A549 (cell line): ENCODE measurements around the gene SLC35A1. TPM values are rescaled to one million over a fixed set of nuclear protein-coding genes. Genes with fewer than 3 reads are reported as not detected.

ENCODE experiments used
- ATAC-seq, 2 experiments: fragments of 200-7000 bp in 1 of 2; fragments of >200 bp in 1 of 2; cut with Nextera tagmentation in 1 of 2; cut with Tn5 transposase in 1 of 2; 3 replicates each; pipeline versions ENCODE4 v1.8.0 to v1.9.1; 2018 to 2020; ENCODE audit warnings: mild to moderate bottlenecking in 1 of 2, moderate library complexity in 1 of 2
- CTCF ChIA-PET: fragments of 300-600 bp; sonication (Branson Sonifier 250); formaldehyde crosslinking; extraction: SDS; loops from one replicate; lab custom pipeline; 2021; ENCODE audit warnings: antibody characterized with exemption, inconsistent platforms; lab: Yijun Ruan, JAX
- POLR2A ChIA-PET: fragments of 350-600 bp; formaldehyde crosslinking; extraction: SDS; loops from one replicate; lab custom pipeline; 2021; ENCODE audit warnings: antibody characterized with exemption, inconsistent platforms; lab: Yijun Ruan, JAX
- DNase-seq, 2 experiments: peaks; one replicate each; pipeline versions ENCODE4 v3.0.0 to v3.0.0-alpha.2; 2011 to 2016; ENCODE audit warnings: low read depth in 1 of 2, low spot score in 1 of 2
- FAIRE-seq: peaks from 2 replicates; lab custom pipeline; 2011; peaks lifted over from hg19 to GRCh38; lab: Jason Lieb, UNC
- H3K27ac ChIP-seq, 2 experiments: fragments of >200 bp; sonication (Bioruptor Twin); formaldehyde crosslinking; 3 replicates each; pipeline ENCODE4 v1.5.1; 2016 to 2017
- H3K4me1 ChIP-seq: fragments of >200 bp; sonication (Bioruptor Twin); formaldehyde crosslinking; 3 replicates; pipeline ENCODE4 v1.6.1; 2016
- H3K4me2 ChIP-seq: fragments of >200 bp; sonication (Bioruptor Twin); formaldehyde crosslinking; 3 replicates; pipeline ENCODE4 v1.6.1; 2016
- H3K4me3 ChIP-seq: fragments of >200 bp; sonication (Bioruptor Twin); formaldehyde crosslinking; 3 replicates; pipeline ENCODE4 v1.5.1; 2016
- H3K9me3 ChIP-seq: fragments of >200 bp; sonication (Bioruptor Twin); formaldehyde crosslinking; 3 replicates; pipeline ENCODE4 v1.6.1; 2016
- CHD2 ChIP-seq: fragments of 150-350 bp; IDR thresholded peaks from 2 replicates; pipeline ENCODE4 v1.6.1; 2014; ENCODE audit warnings: low read length; ENCODE audit not compliant: partially characterized antibody
- EHF ChIP-seq: fragments of 250-450 bp; sonication (Bioruptor Pico); IDR thresholded peaks from 2 replicates; pipeline ENCODE4 v1.5.0; 2020; ENCODE audit warnings: mild to moderate bottlenecking
- FOSL2 ChIP-seq, 2 experiments: fragments of 450-650 bp in 1 of 2; fragments of >200 bp in 1 of 2; sonication (Bioruptor Twin) in 1 of 2; formaldehyde crosslinking; IDR thresholded peaks; 2 replicates each; pipeline versions ENCODE4 v1.5.0 to v1.6.1; 2016 to 2020; ENCODE audit warnings: mild to moderate bottlenecking in 1 of 2, moderate library complexity in 1 of 2
- HDAC2 ChIP-seq: fragments of 200-600 bp; sonication (generic); IDR thresholded peaks from 2 replicates; pipeline ENCODE4 v1.6.1; 2016
- HOXB13 ChIP-seq: fragments of 250-450 bp; sonication (Bioruptor Pico); IDR thresholded peaks from 2 replicates; pipeline ENCODE4 v1.5.0; 2020; ENCODE audit warnings: low read depth, mild to moderate bottlenecking, moderate library complexity
- HOXB5 ChIP-seq: fragments of 250-450 bp; sonication (Bioruptor Pico); IDR thresholded peaks from 2 replicates; pipeline ENCODE4 v1.5.0; 2020; ENCODE audit warnings: mild to moderate bottlenecking, moderate library complexity
- JUN ChIP-seq, 2 experiments: fragments of >200 bp; sonication (Bioruptor Twin); formaldehyde crosslinking; IDR thresholded peaks; 2 replicates in 1 of 2; 3 replicates in 1 of 2; pipeline ENCODE4 v1.6.1; 2016 to 2017
- KDM5A ChIP-seq: fragments of 200-600 bp; sonication (generic); IDR thresholded peaks from 2 replicates; pipeline ENCODE4 v1.6.1; 2016; ENCODE audit warnings: antibody characterized with exemption, mild to moderate bottlenecking
- MAFK ChIP-seq: fragments of 450-650 bp; IDR thresholded peaks from 2 replicates; pipeline ENCODE4 v1.6.1; 2014; ENCODE audit not compliant: partially characterized antibody
- NPAS2 ChIP-seq: fragments of 250-450 bp; sonication (Bioruptor Pico); IDR thresholded peaks from 2 replicates; pipeline ENCODE4 v1.8.0; 2022; ENCODE audit warnings: mild to moderate bottlenecking, moderate library complexity, borderline replicate concordance
- POLR2AphosphoS2 ChIP-seq: conservative IDR thresholded peaks from 2 replicates; pipeline ENCODE4 v1.6.1; 2012; ENCODE audit warnings: low read length, improper control_type of control experiment, inconsistent platforms
- RAD21 ChIP-seq, 2 experiments: fragments of >200 bp in 1 of 2; sonication (Bioruptor Twin) in 1 of 2; formaldehyde crosslinking in 1 of 2; IDR thresholded peaks in 1 of 2; conservative IDR thresholded peaks in 1 of 2; 2 replicates in 1 of 2; 3 replicates in 1 of 2; pipeline ENCODE4 v1.6.1; 2012 to 2018; ENCODE audit warnings: inconsistent platforms in 1 of 2
- RARB ChIP-seq: fragments of 250-450 bp; sonication (Bioruptor Pico); IDR thresholded peaks from 2 replicates; pipeline ENCODE4 v1.8.0; 2021; ENCODE audit warnings: mild to moderate bottlenecking, moderate library complexity
- RFX5 ChIP-seq: fragments of 450-650 bp; IDR thresholded peaks from 2 replicates; pipeline ENCODE4 v1.7.1; 2014; ENCODE audit warnings: antibody characterized with exemption, mild to moderate bottlenecking, moderate library complexity
- RNF2 ChIP-seq: fragments of 200-600 bp; sonication (generic); IDR thresholded peaks from 2 replicates; pipeline ENCODE4 v1.6.1; 2016; ENCODE audit warnings: low read depth, mild to moderate bottlenecking, antibody characterized with exemption, moderate library complexity, borderline replicate concordance
- SREBF2 ChIP-seq: fragments of 450-650 bp; IDR thresholded peaks from 2 replicates; pipeline ENCODE4 v1.6.1; 2014; ENCODE audit warnings: mild to moderate bottlenecking, moderate library complexity
- TFCP2L1 ChIP-seq: fragments of 250-450 bp; sonication (Bioruptor Pico); IDR thresholded peaks from 2 replicates; pipeline ENCODE4 v1.5.0; 2021; ENCODE audit warnings: mild to moderate bottlenecking
- ZNF302 ChIP-seq: fragments of 250-450 bp; sonication (Bioruptor Pico); IDR thresholded peaks from 2 replicates; pipeline ENCODE4 v1.9.0; 2021; ENCODE audit warnings: inconsistent platforms, mild to moderate bottlenecking, moderate library complexity
- WGBS: methylation state at CpG from one replicate; pipeline ENCODE4 v1.1.6; 2017; ENCODE audit errors: missing lambda C conversion rate; 5-methylcytosine and 5-hydroxymethylcytosine counted together
- polyA plus RNA-seq, 4 experiments: library from polyadenylated mRNA; depleted of rRNA in 3 of 4; stranded (reverse); fragments of >200 nt; fragmentation: RNase III in 1 of 4; extraction: RNeasy Plus Mini Kit Qiagen cat#74134 plus additional on column Dnase treatment in 1 of 4; gene quantifications; 2 replicates in 3 of 4; 3 replicates in 1 of 4; pipeline ENCODE4 v1.2.3, GENCODE V29; 2011 to 2017
- TF ChIP-seq, protein P1 (sequence below): IDR thresholded peaks from 2 replicates; pipeline ENCODE4 v1.6.1; 2012
- TF ChIP-seq, protein P2 (sequence below): fragments of >200 bp; sonication (Bioruptor Twin); formaldehyde crosslinking; IDR thresholded peaks from 3 replicates; pipeline ENCODE4 v1.6.1; 2016
- TF ChIP-seq, protein P3 (sequence below): fragments of 450-650 bp; IDR thresholded peaks from 2 replicates; pipeline ENCODE4 v1.6.1; 2014; ENCODE audit warnings: antibody characterized with exemption
- TF ChIP-seq, protein P4 (sequence below): fragments of 250-450 bp; sonication (Bioruptor Pico); IDR thresholded peaks from 2 replicates; pipeline ENCODE4 v1.5.0; 2020; ENCODE audit warnings: low read depth, mild to moderate bottlenecking, moderate library complexity
- TF ChIP-seq, protein P5 (sequence below): IDR thresholded peaks from 2 replicates; pipeline ENCODE4 v1.6.1; 2012; ENCODE audit warnings: low read depth, borderline replicate concordance
- TF ChIP-seq, protein P6 (sequence below): fragments of 150-350 bp; IDR thresholded peaks from 2 replicates; pipeline ENCODE4 v1.6.1; 2014; ENCODE audit warnings: low read depth, mild to moderate bottlenecking, low read length

The SLC35A1 gene
- polyA plus RNA-seq, 2 of the 4 experiments (the other 2 are of a cell fraction), result 13.5 to 23.7 TPM

DNA sequence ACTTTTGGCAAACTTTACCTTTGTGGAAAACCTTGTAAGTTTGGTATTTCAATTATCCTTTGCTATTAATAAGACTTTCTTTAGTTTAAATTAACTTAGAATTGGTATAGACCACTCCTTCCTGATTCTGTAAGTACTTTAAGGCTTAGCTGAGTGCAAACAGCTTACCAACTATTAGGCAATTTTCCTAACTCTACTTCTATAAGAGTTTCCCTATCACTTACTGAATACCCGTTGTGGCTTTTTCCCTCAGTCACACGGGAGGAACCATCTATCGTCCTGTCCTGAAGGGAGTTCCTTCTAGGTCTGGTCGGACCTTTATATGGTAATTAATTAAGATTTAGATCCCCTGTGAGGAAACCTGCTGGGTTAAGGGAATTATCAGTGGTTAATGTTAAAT, 9.6 kb downstream of the SLC35A1 start:
- no peak overlapping the region for H3K4me3 ChIP-seq
- ChIA-PET POLR2A (no interaction called here), CTCF (no interaction called here)
- FAIRE-seq, result no peak
- H3K4me1 ChIP-seq, result no peaks in the 10 kb centered on the region
- no peaks in the 10 kb centered on the region for H3K9me3 ChIP-seq
- 91% methylated on average over 4 of the region's 4 CpGs for WGBS
- no peak for DNase-seq
- no peak overlapping the region for H3K4me2 ChIP-seq
- TF ChIP-seq, protein P1, sequence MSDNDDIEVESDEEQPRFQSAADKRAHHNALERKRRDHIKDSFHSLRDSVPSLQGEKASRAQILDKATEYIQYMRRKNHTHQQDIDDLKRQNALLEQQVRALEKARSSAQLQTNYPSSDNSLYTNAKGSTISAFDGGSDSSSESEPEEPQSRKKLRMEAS, result no peak
- no peak for TF ChIP-seq RAD21 (conservative IDR thresholded peaks at IDR 0.05 in 1 of 2, IDR thresholded peaks at IDR 0.05 in 1 of 2)
- TF ChIP-seq, protein P2, sequence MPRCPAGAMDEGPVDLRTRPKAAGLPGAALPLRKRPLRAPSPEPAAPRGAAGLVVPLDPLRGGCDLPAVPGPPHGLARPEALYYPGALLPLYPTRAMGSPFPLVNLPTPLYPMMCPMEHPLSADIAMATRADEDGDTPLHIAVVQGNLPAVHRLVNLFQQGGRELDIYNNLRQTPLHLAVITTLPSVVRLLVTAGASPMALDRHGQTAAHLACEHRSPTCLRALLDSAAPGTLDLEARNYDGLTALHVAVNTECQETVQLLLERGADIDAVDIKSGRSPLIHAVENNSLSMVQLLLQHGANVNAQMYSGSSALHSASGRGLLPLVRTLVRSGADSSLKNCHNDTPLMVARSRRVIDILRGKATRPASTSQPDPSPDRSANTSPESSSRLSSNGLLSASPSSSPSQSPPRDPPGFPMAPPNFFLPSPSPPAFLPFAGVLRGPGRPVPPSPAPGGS, result no peak
- TF ChIP-seq HOXB5, result no peak
- no peak for TF ChIP-seq HOXB13 (CRISPR knock-in tag)
- no peak for TF ChIP-seq RFX5
- TF ChIP-seq, protein P3, sequence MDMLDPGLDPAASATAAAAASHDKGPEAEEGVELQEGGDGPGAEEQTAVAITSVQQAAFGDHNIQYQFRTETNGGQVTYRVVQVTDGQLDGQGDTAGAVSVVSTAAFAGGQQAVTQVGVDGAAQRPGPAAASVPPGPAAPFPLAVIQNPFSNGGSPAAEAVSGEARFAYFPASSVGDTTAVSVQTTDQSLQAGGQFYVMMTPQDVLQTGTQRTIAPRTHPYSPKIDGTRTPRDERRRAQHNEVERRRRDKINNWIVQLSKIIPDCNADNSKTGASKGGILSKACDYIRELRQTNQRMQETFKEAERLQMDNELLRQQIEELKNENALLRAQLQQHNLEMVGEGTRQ, result no peak
- no peak for TF ChIP-seq MAFK
- no peak for TF ChIP-seq EHF (CRISPR knock-in tag)
- TF ChIP-seq, protein P4, sequence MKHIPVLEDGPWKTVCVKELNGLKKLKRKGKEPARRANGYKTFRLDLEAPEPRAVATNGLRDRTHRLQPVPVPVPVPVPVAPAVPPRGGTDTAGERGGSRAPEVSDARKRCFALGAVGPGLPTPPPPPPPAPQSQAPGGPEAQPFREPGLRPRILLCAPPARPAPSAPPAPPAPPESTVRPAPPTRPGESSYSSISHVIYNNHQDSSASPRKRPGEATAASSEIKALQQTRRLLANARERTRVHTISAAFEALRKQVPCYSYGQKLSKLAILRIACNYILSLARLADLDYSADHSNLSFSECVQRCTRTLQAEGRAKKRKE (CRISPR knock-in tag), result no peak
- TF ChIP-seq, protein P5, sequence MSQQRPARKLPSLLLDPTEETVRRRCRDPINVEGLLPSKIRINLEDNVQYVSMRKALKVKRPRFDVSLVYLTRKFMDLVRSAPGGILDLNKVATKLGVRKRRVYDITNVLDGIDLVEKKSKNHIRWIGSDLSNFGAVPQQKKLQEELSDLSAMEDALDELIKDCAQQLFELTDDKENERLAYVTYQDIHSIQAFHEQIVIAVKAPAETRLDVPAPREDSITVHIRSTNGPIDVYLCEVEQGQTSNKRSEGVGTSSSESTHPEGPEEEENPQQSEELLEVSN, result no peak
- TF ChIP-seq RARB (CRISPR knock-in tag), result no peak
- no peak overlapping the region for H3K27ac ChIP-seq
- no peak for ATAC-seq

DNA sequence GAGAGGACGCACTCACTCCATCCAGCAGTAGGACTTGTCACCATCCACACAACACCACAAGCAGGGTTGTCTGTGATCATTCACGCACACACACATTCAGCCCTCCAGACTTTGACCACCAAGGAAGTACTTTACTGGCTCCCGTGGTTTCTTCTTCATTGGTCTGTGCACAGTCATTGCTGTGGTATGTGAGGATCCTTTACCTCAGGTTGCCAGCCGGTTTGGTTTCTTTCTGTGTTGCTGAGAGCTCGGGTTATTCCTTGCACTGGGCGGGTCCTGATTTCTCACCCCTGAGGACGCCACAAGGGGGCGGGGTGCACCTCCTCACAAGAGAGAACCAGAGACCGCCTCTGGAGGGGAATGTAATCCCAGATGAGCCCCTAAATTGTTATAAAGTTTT, 11.2 kb downstream of the SLC35A1 start:
- ATAC-seq (peak; percentile 30 to 53; a peak in 4 of 6 replicates), DNase-seq (peak in 1 of 2 experiments; percentile 25), FAIRE-seq (no peak)
- Histone ChIP-seq H3K4me2 (no peak overlapping the region), H3K27ac (no peak overlapping the region), H3K4me1 (no peaks in the 10 kb centered on the region), H3K9me3 (no peaks in the 10 kb centered on the region), H3K4me3 (no peak overlapping the region)
- WGBS, result 67% methylated on average over 7 of the region's 9 CpGs
- ChIA-PET POLR2A (no interaction called here), CTCF (no interaction called here)
- no peak for TF ChIP-seq HDAC2
- TF ChIP-seq FOSL2 (IDR thresholded peaks at IDR 0.05), result no peak
- no peak for TF ChIP-seq FOSL2 (CRISPR knock-in tag; IDR thresholded peaks at IDR 0.05)
- no peak for TF ChIP-seq RNF2
- no peak for TF ChIP-seq KDM5A
- TF ChIP-seq TFCP2L1 (CRISPR knock-in tag), result no peak
- no peak for TF ChIP-seq NPAS2 (CRISPR knock-in tag)
- no peak for TF ChIP-seq EHF (CRISPR knock-in tag)
- no peak for TF ChIP-seq CHD2
- no peak for TF ChIP-seq JUN (IDR thresholded peaks at IDR 0.05)
- TF ChIP-seq ZNF302 (CRISPR knock-in tag), result no peak
- TF ChIP-seq, protein P6, sequence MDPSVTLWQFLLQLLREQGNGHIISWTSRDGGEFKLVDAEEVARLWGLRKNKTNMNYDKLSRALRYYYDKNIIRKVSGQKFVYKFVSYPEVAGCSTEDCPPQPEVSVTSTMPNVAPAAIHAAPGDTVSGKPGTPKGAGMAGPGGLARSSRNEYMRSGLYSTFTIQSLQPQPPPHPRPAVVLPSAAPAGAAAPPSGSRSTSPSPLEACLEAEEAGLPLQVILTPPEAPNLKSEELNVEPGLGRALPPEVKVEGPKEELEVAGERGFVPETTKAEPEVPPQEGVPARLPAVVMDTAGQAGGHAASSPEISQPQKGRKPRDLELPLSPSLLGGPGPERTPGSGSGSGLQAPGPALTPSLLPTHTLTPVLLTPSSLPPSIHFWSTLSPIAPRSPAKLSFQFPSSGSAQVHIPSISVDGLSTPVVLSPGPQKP, result no peak
- TF ChIP-seq SREBF2, result no peak
- no peak for TF ChIP-seq POLR2AphosphoS2
